ENCODE results near the gene GRAPL.
"Not testable (repeated sequence)": the region's sequence is repeated elsewhere in the genome, so short reads cannot be mapped to it uniquely, and the experiment has no call there.

- not testable (repeated sequence) for TF ChIP-seq POLR2AphosphoS5 (IDR thresholded peaks at IDR 0.05; ENCODE audit: low read depth, low read length); ATF6 (CRISPR knock-in tag; conservative IDR thresholded peaks at IDR 0.05); HNF4G (IDR thresholded peaks at IDR 0.05; ENCODE audit: borderline replicate concordance, low read depth, low read length); HNF4G (CRISPR knock-in tag; IDR thresholded peaks at IDR 0.05; ENCODE audit: borderline replicate concordance, low read depth); ETV6 (CRISPR knock-in tag; conservative IDR thresholded peaks at IDR 0.05); REST (IDR thresholded peaks at IDR 0.05; ENCODE audit: borderline replicate concordance in 1 of 2, low read depth in 1 of 2, low read length in 2 of 2); CTCF (CRISPR knock-in tag; IDR thresholded peaks at IDR 0.05); POLR2A (IDR thresholded peaks at IDR 0.05; ENCODE audit: insufficient read depth in 1 of 2, low read depth in 2 of 2, low read length in 2 of 2); PHB2 (IDR thresholded peaks at IDR 0.05; ENCODE audit: partially characterized antibody)
Observed at GRCh38 chr17:19110189-19111097, 16.9 kb upstream of the GRAPL start.

All from HepG2 (cell line).